Islet of Langerhans (tissue), 1 donor: ENCODE measurements around the gene CCDC3.
"Not testable (repeated sequence)": the region's sequence is repeated elsewhere in the genome, so short reads cannot be mapped to it uniquely, and the experiment has no call there.

ENCODE experiments used
- FAIRE-seq: peaks from one replicate; lab custom pipeline; 2011; peaks lifted over from hg19 to GRCh38; lab: Jason Lieb, UNC

Gene CCDC3

GRCh38 chr10:13001041-13001886 is at the start of gene CCDC3:
CCDC3 (minus strand) TSS chr10:13001713; CDS start chr10:13001570, 143 bp downstream.
- FAIRE-seq: no peak

DNA sequence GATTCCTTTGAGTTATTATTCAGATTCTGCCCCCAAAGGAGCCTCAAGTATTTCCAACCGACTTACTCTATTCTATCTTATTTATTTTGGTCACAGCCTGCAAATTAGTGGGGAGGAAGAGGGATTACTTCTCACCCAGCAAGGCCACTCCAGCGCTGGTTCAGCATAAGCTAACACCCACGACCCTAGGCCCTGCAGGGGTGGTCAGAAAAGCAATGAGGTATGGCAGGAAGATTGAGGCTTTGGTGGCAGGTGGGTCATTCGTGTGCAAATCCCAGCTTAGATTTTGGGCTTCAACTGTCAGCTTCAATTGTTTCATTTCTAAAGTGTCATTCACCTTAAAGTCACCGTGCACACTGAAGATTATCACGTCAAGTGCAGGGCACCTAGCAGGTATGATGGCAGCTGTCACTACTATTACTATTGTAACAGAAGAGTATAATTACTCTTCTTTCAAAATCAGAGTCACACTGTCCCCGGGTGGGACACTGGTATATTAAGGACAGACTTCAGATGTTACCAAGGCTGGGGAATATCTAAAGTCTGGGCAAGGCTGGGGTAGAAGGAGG is 49.7 kb upstream of the CCDC3 start:
- no peak for FAIRE-seq

DNA sequence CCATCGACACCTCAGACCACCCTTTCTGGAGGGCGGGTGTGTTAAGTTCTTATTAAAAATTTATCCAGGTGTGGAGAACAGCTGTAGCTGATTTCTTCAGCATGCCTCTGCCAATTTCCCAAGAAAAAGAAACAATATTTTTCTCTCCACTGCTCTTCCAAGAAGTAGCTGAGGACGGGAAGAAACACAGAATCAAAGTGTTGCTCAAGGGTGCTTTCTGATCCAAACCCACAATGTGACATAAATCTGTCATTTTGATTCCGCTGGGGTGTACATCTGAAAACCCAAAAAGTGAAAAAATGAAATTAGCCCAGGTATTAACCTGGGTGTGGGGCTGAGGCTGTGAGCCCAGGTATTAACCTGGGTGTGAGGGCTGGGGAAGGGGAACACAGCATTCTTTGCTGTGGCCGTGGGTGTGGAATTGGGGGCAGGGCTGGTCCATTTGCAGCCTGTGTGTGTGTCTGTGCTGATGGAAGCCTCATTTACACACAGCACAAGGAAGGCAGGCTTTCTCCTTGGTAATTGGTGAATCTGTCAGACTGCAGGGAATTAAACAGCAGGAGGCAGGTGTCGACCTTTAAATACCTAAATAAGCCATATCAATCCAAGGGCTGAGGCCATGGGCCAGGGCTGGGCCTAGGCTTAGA is 48.4 kb upstream of the CCDC3 start:
- no peak for FAIRE-seq

GRCh38 chr10:13048762-13049161 is 47.2 kb upstream of the CCDC3 start:
- FAIRE-seq: no peak

GRCh38 chr10:13047529-13048206 is 46.2 kb upstream of the CCDC3 start:
- no peak for FAIRE-seq

DNA sequence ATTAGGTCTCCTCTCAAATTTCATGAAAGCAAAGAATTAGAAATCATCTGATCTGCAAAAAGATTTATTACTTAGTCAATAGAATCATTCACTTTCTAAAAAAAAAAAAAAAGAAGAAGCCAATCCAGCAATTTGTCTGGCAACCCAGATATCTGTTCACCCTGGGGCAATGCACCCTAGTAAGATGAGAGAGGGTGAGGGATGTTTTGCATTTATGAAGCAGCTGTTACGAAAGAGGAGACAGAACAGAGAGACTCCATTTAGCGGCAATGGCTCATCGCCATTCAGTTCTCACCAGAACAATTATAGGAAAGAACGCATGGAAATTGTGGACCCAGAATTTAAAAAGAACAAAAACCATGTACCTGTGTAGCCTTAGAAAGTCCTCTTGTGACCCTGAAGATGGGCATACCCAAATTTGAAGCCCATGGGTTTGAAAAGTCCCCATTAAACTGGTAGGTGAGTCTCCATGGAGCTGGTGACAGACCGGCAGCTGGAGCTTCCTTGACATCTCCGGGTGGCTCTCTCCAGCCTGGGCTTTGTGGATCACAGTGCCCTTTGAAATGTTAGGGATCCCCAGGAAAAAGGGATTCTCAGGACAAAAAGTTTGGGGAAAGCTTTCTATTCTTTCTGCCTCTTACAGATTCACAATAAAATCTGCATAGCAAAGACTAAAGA is 45.5 kb upstream of the CCDC3 start:
- FAIRE-seq: no peak

GRCh38 chr10:13043520-13043919 is 42.0 kb upstream of the CCDC3 start:
- no peak for FAIRE-seq

DNA sequence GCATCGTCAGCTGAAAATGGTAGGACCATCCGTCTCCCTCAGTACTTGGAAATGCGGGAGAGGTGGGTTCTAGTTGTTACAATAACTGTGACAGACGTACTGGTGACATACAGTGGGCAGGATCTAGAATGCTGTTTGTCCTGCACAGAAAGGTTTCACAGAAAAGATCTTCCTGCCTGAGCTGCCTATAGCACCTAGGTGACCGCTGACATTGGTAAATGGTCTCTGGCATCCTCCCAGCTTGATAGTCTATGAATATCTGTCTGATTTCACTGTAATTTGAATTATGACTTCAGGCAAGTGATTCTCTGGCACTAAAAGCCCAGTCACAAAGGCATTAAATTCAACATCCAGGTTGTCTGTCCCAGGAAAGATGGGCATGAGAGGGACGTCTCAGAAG is 38.2 kb upstream of the CCDC3 start:
- no peak for FAIRE-seq

GRCh38 chr10:13038391-13038790 is 36.9 kb upstream of the CCDC3 start:
- FAIRE-seq: no peak

DNA sequence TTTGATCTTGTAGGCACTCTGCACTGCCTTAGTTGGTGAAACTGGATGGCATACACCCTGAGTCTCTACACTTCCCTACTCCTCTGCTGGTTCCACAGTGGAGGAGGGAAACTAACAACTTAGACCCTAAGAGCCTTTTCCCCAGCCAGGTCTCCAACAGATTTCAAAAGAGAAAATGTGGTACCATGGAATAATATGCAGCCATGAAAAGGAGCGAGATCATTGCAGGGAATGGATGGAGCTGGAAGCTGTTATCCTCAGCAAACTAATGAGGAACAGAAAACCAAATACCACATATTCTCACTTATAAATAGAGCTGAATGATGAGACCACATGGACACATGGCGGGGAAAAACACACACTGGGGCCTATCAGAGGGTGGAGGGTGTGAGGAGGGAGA is 36.3 kb upstream of the CCDC3 start:
- FAIRE-seq: no peak

DNA sequence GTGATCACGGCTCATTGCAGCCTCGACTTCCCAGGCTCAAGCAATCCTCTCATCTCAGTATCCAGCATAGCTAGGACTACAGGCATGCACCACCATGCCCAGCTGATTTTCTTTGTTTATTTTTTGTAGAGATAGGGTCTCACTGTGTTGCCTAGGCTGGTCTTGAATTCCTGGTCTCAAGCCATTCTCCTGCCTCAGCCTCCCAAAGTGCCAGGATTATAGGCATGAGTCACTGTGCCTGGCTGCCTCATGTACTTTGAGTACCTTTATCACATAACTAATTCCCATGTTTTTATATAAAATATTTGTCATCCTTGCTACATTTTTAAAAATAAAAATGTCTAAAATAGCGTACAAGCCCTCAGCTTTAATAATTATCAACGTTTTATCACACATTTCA is 35.3 kb upstream of the CCDC3 start:
- FAIRE-seq: no peak

DNA sequence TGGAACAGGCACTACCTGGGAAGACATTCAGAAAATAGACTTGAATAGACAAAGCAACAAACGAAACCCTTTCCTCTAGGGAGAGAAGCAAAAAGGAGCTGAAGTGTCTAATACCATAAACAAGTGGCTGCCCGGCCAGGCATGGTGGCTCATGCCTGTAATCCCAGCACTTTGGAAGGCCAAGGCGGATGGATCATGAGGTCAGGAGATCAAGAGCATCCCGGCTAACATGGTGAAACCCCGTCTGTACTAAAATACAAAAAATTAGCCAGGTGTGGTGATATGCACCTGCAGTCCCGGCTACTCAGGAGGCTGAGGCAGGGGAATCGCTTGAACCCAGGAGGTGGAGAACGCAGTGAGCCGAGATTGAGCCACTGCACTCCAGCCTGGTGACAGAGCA is 34.2 kb upstream of the CCDC3 start:
- not testable (repeated sequence) for FAIRE-seq

DNA sequence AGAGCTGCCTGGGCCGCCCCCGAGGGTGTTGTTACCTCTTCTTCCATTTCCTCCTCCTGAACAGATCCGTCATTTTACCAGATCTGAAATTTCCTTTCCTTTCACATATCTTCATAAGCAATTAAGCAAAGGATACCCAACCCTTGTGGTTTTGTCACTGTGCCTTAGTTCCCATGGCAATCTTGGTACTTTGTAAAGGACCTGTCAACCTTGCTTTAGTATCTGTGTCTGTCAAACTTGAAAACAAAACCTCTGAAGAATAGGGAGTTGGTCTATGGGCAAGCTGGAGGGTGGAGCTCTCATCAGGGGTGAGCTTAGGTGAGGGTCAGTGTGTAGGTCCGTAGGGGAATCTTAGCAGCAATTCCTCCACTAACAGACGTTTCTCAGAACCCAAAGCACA is 25.4 kb upstream of the CCDC3 start:
- no peak for FAIRE-seq

- no peak for FAIRE-seq
These were observed 22.2 kb upstream of the CCDC3 start for GRCh38 chr10:13023754-13024153.

DNA sequence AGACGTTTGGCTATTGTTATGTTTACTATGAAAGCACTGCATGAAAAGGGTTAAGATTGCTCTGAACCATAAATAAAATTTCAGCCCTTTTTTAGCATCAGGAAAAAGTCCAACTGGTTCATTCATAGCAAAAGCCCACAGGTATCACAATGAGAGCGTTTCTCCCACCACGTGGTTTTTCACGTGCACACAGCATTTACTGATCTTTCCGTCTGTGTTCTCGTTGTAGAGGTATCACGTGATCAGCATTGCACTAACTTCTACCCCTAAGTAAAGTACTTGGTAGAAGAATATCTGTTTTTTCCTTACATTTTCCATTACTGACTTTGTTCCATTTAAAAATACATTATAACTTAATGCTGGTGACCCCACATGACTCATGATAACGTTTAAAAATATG is 17.8 kb upstream of the CCDC3 start:
- FAIRE-seq: no peak

DNA sequence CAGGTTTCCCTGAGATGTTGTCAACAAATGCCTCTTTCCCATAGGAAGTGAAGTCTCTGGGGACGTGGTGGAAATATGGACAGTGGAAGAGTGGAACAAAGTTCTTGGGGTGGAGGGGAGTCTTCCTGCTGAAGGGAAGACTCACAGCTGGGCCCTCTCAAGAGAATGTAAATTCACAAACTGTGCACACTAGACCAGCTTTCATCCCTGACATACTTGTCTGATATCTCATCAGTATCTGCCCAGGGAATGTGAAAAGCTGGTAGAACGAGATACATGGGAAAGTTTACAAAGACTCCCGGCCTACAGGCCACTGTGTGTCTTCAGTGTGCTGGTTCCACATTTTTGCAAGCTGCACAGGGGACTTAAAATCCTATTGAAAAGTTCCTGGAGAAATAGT is 16.7 kb upstream of the CCDC3 start:
- FAIRE-seq: no peak

DNA sequence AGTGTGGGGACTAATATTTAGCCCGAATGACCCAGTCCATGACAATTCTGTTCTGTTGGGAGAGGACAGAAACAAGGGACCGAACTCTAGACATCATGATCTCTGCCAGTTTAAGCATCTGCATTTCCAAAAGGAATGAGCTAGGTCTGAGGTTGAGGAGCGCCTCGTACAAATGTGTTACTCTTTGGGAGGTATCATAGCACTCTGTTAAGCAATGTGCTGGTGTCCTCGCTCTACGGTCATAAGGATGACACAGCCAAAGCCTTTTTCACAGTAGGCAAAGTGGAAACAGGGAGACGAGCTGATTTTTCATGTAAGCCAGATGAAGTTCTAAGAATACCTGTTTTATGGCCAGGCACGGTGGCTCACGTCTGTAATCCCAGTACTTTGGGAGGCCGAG is 15.4 kb upstream of the CCDC3 start:
- FAIRE-seq: no peak

- no peak for FAIRE-seq
These were observed 14.9 kb upstream of the CCDC3 start for GRCh38 chr10:13016426-13016825.

DNA sequence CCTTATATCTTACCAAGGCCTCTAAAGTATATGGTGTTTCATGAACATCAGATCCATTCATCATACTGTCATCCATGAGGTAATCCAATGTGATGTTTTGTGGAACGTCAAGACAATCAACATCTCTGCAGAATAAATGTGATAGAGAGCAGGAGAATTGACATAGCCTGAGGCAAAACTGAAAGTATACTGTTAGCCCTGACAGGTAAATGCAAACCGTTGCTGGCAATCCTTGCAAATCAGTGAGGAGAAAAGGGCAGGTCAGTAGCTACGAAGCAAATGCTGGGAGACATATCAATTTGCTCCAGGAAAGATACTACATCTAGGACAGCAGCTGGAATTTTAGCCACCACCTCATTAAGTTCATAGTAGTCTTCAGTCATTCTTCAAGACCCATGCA is 4.5 kb upstream of the CCDC3 start:
- FAIRE-seq: no peak

DNA sequence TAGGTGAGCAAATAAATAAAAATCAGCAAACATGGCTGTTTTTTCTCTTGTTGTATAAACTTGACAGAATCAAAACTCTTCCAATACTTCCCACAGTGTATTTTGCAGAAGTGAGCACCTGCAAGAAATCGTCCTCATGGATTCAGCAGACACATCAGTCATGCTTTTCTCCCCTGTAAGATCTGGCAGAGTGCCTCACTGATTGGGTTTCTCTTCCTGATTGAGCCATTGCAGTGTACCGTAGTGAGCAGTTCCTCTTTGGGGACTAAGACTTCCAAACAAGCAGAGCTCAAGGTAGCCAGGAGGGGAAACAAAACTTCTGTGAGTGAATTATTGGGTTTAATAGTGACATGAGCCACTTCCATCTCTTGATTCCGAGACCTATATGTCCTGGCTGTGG is 2.2 kb upstream of the CCDC3 start:
- FAIRE-seq: no peak

DNA sequence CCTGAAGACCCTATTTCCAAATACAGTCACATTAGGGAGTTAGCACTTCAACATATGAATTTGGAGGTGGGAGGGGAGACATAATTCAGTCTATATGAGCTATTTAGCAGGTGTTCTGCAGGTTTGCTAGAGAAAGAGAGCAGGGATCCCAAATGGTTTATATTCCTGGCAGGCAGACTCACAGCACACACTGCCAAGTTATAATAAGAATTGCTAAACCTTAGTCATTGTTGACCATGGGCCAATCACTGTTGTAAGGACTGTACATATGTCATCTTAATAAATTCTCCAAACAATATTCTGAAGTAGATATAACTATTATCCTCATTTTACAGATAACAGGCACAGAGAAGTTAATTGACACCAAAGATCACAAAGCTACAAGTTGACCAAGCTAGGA is 1.5 kb upstream of the CCDC3 start:
- no peak for FAIRE-seq

DNA sequence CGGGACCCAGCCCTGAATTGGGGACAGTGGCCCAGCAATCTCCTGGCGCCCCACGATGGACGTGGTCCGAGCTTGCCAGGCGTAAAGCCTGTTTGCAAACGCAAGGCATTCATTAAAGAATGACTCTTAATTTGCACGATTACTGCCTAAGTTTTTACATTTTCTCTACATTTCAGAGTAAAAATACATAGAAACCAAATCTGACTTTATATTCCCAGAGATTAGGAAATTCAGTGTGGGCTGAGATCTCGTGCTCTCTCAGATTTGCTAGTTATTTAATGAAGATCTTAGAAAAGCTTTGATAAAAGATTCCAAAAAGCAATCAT is 337 bp upstream of the CCDC3 start:
- FAIRE-seq: no peak

- no peak for FAIRE-seq
These were observed 1.1 kb downstream of the CCDC3 start for GRCh38 chr10:13000431-13000830.
